Activated CD4-positive, alpha-beta T cell treated with anti-CD3 and anti-CD28 coated beads for 4 hours (primary cell): ENCODE measurements around the gene NFATC2IP.
"Not testable (repeated sequence)": the region's sequence is repeated elsewhere in the genome, so short reads cannot be mapped to it uniquely, and the experiment has no call there.

Experiments used
- DNase-seq, 2 donors: peaks; one replicate each; pipeline ENCODE4 v3.0.0-alpha.2; 2020

The NFATC2IP gene

DNA sequence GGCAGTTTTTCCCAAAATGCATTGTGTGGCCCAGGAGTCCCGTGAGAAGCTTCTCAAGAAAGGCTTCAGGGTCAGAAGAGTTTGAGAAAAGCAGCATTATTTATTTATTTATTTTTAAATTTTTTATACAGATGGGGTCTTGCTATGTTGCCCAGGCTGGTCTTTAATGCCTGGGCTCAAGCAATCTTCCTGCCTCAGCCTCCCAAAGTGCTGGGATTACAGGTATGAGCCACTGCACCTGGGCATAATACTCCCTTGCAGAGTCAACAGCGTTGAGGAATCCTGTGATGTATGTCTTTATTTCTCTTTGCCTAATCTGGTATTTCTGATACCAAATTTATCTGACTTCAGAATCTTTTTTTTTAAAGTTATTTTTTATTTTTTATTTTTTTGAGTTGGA, 49.3 kb downstream of the NFATC2IP start:
- no peak for DNase-seq

DNA sequence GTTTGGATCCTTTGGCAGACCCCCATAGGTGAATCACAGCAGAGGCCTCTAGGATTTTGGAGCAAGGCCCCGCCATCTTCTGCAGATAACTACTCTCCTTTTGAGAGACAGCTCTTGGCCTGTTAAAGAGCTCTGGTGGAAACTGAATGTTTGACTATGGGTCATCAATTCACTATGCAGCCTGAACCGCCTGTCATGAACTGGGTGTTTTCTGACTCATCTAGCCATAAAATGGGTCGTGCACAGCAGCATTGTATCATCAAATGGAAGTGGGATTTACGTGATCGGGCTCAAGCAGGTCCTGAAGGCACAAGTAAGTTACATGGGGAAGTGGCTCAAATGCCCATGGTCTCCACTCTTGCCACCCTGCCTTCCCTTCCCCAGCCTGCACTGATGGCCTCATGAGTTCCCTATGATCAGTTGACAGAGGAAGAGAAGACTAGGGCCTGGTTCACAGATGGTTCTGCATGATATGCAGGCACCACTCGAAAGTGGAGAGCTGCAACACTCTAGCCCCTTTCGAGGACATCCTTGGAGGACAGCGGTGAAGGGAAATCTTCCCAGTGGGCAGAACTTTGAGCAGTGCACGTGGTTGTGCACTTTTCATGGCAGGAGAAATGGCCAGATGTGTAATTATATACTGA, 53.9 kb downstream of the NFATC2IP start:
- DNase-seq, result not testable (repeated sequence)

DNA sequence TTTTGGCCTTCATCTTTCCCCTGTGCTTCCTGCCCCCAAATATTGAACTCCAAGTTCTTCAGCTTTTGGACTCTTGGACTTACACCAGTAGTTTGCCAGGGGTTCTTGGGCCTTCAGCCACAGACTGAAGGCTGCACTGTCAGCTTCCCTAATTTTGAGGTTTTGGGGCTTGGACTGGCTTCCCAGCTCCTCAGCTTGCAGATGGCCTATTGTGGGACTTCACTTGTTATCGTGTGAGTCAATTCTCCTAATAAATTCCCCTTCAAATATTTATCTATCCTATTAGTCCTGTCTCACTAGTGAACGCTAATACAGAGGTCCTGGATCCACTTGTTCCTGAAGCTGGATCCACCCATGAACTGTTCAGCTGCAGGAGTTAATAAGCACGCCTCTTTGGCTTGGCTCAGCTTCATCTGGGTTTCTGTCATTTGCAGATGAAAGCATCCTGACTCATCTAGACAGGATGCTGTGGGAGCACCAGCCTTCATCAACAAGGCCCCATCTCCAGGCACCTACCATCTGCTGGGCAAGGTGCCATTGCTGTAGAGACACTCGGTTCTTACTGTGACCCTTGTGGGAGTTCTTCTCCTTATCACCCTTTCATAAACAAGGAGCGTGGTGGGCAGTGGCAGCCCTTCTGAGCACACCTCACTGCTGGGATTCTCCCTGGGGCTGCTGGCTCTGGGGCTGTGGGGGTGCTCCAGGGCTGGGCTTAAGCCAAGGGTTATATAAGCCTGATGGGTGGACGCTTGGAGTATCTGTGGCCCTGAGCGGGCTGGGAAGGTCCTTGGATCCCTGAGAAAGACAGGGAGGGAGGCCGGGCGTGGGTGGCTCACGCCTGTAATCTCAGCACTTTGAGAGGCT, 57.2 kb downstream of the NFATC2IP start:
- DNase-seq, result peak; percentile 72 to 78

DNA sequence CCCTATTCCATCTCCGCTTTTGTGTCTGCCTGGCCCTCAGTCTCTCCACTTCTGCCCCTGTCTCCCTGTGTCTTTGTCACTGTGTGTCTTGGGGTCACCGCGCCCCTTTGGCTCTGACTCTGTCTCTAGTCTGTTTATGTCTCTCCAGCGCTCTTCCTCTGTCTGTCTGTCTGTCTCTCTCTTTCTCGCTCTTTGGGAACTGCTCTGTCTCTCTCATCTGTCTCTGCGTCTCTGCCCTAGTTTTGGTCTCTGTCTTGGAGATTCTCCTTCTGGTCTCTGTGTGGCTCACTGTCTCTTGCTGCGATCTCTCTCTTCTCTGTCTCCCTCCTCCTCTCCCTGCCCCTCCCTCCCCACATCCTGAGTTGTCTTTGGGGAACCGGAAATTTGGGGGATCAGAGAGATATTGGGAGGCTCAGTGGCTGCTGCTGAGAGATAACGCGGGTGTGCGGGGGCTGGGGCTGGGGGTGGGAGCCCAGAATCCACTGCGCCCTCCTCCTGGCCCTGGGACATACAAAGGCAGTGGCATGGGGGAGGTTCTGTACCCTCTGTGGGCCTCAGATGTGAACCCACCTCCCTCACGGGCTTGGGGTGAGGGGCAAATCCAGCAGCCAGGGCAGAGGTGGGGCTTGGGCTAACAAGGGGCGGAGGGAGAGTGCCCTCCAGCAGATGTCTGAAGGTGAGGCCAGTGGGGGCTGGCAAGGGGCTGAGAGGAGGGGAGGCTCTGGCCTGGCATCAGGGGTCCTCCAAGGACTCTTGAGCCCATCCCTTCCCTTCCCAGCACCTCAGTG, 58.5 kb downstream of the NFATC2IP start:
- peak; percentile 43 to 55 for DNase-seq

DNA sequence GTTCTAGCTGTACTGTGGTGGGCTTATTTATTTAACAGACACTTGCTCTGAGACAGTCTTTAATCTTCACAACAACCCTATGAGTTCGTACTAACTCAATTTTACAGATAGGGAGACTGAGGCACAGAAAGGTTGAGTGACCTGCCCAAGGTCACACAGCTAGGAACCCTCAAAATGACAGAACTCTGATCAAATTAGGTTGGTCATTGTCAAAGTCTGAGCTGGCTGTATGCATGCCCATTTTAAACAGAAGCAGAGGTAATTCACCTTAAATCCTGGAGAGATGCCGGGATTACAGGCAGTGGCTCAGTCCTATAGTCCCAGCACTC, 59.1 kb downstream of the NFATC2IP start:
- no peak for DNase-seq

DNA sequence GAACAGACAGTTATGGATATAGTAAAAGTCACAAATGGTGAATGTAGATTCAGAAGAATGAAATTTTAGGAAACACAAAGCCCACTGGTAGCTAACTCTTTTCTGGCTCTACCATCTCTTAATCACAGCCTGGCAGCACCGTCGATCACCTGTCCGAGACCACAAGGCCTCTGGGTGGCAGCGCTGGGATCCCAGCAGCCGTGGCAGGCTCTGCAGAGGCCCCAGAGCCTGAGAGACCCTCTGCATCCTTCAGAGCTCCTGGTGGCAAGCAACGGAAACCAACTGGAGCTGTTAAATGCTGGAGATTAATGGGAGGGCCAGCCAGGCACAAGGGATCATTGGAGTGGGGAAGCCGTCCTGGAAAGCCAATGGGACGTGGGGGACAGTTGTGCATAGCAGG, 60.4 kb downstream of the NFATC2IP start:
- DNase-seq, result no peak

DNA sequence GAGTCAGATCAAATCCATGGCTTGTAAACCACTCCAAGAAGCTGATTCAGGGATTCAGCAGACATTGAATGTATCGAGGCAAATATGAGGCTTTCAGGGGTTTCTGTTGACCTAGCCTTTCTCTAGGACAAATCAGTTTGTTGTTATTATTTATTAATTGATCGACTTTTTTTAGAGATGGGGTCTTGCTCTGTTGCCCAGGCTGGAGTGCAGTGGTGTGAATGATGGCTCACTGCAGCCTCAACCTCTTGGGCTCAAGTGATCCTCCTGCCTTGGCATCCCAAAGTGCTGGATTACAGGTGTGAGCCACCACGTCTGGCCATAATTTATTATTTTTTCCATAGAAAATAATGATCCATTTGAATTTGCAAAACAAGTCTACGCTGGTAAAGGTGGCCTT, 61.1 kb downstream of the NFATC2IP start:
- DNase-seq, result no peak

DNA sequence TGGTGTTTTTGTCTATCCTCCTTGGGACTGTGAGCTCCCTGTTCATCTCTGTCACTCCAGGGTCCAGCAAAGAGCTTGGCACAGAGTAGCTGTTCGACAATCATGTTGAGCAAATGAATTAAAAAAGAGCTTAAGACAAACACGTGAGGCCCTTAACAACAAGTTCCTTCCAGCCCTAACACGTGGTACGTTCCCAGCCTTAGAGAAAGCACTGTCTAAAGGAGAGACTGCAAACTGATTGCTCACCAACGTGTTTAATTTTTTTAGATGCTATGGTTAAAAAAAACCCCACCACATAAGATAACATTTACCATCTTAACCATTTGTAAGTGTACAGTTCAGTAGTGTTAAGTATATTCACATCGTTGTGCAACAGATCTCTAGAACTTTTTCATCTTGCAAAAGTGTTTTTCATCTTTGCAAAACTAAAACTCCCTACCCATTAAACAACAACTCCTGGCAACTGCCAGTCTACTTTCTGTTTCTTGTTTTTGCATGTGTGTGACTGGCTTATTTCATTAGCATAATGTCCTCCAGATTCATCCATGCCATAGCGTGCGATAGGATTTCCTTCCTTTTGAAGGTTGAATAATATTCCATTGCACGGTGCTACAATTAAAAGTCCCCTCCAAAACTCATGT, 62.3 kb downstream of the NFATC2IP start:
- peak in 1 of 2 donors; percentile 26 for DNase-seq

DNA sequence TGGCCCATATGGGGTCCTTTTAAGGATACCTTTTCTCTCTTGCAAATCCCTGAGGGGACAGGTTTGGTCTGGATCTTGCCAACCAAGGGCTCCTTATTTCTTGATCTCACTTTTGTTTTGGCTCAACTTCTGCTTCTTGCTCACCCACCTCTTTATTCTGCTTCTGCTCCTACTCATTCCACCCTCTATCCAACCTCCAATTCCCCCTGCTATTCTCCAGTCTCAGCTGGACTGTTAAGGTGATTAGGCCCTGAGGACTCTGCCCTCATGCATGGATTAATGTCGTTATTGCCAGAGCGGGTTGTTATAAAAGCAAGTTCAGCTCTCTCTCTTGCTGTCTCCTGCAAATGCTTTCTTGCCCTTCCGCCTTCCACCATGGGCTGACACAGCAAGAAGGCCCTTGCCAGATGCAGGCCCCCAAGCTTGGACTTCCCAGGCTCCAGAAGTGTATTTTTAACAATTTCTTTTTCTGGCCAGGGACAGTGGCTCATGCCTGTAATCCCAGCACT, 63.9 kb downstream of the NFATC2IP start:
- DNase-seq, result no peak
